ENCODE results near the gene FLNC. TPM values are rescaled to one million over a fixed set of nuclear protein-coding genes. Genes with fewer than 3 reads are reported as not detected.

FLNC gene
- total RNA-seq, 1 donor from 2014 or later, result 591 TPM

DNA sequence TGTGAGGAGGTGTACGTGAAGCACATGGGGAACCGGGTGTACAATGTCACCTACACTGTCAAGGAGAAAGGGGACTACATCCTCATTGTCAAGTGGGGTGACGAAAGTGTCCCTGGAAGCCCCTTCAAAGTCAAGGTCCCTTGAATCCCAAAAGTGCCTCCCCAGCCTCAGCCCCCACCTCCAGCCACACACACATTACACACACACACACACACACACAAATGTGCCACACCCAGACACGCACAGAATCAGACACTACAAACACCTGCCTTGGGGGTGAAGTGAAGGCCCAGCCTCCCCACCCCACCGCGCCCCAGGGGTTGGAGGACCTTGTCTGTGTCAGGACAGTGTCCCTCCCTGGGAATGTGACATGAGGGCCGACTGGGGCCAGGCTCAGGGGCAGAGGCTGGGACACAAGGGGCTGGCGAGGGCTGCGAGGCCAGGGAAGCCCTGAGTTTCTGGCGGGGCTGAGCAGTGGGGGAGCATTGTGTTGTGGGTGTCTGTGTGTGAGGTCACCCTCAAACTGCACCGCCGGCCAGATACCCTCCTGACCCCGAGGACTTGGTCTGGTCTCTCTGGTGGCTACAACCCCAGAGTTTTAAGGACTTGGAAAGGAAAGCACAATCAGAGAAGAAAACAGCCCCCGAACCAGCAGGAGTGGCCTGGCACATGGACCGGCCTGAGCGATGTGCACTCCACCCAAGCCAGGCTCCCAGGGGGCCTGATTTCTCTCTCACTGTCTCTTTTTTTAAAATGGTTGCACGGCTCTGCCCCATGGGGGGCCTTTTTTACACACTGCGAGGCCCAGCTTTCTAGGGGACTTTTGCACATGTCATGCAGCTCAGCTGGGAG is 28.4 kb downstream of the FLNC start:
- DNase-seq (peak; percentile 79), ATAC-seq (no peak)
- intact Hi-C loops (cut with micrococcal nuclease), result no loop called here

DNA sequence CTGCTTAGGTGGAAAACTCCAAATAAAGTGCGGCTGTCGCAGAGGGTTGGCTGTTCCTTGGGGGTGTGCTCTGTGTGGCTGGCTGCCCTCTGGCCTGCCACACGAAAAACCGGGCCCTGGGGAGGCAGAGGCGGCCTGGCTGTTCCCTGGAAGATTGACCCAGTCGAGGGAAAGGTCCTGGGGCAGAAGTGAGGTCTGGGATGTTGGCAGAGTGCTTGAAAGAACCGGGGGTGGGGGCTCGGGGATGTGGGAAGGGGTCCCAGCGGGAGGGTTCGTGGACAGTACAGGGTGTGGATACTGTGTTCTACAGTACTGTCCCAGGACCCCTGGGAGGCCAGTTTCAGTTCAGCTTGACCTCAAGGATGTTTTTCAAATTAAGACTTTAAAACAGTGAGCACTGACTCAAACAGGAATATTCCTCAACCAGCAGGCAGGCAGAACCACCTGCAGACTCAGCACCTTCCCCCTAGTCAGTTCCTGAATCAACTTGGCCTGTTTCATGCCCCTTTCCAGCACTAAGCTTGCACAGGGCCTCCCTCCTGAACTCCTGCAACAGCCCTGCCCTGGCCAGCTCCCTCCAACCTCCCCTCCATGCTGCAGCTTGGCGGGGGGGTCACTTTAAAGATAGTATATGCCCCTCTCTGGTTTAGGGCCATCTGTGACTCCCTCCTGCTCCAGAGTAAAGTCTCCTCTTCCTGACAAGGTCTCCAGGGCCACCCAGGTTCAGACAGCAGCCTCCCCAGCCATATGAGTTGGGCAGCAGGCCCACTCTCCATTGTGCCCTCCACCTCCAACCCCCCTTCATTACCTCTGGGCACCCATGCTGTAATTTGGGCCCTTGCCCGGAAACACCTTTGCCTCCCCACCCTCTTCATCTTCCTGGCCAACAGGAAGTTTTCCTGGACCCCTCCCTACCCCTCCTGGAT is 29.3 kb downstream of the FLNC start:
- intact Hi-C loops (cut with micrococcal nuclease), result no loop called here
- ATAC-seq (peak; percentile 14), DNase-seq (peak; percentile 65)

DNA sequence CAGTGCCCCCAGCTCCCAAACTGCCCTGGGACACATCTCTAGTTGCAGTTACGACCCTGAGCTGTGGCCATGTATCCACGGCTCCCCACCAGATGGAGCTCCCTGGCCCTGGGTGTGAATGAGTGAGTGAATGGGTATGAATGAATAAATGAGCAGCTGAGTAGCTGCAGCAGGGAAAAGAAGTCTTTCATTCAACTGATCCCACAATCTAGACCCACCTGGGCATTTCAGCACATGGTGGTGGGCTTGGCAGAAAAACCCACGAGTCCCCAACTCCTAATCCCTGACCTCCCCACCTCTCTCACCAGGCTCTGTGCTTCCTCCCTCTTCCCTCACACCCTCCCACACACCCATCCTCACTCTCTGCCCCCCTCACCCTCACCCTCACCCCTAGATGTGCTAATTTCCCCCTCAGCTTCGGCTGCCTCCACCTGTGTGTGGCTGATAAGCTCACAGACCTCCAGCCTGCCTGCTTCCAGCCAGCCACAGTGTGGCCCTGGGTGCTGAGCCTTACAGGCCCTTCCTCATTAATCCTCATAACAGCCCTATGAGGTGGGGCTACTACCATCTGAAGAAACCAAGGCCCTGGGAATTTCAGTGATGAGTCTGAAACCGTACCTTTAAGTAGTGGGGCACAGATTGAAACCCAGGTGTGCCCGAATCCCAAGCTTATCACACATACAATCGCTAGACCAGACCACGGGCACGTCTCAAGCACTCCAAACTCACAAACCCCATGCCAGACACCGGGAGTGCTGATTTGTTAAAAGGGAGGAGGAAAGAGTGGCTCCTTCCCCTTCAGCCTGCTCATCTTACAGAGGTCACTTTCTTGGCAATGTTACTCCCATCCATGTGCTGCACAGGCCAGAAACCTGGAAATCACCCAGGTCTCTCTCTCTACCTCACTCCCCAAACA is 30.2 kb downstream of the FLNC start:
- peak; percentile 11 for ATAC-seq
- DNase-seq, result no peak
- intact Hi-C loops (cut with micrococcal nuclease), result no loop called here

DNA sequence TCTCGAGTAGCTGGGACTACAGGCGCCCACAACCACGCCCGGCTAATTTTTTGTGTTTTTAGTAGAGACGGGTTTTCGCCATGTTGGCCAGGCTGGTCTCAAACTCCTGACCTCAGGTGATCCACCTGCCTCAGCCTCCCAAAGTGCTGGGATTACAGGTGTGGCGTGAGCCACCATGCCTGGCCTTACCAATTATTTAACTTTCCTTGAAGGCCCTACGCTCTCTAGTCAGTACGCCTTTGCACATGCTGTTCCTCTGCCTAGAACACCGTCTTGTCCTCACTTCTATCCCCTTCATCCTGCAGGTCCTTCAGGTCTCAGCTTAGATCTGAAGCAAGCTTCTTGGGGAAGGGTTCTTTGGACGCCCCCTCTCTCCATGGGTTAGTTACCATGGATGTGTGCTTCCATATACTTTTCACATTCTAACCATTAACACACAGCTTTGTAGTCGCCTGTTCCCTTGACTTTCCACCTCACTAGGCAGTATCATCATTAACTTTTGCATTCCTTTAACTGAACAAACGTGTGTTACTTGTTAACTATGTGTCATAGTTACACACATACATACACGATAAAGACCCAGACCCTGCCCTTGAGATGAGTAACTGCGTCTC is 31.9 kb downstream of the FLNC start:
- ATAC-seq (no peak), DNase-seq (no peak)
- intact Hi-C loops (cut with micrococcal nuclease), result no loop called here

DNA sequence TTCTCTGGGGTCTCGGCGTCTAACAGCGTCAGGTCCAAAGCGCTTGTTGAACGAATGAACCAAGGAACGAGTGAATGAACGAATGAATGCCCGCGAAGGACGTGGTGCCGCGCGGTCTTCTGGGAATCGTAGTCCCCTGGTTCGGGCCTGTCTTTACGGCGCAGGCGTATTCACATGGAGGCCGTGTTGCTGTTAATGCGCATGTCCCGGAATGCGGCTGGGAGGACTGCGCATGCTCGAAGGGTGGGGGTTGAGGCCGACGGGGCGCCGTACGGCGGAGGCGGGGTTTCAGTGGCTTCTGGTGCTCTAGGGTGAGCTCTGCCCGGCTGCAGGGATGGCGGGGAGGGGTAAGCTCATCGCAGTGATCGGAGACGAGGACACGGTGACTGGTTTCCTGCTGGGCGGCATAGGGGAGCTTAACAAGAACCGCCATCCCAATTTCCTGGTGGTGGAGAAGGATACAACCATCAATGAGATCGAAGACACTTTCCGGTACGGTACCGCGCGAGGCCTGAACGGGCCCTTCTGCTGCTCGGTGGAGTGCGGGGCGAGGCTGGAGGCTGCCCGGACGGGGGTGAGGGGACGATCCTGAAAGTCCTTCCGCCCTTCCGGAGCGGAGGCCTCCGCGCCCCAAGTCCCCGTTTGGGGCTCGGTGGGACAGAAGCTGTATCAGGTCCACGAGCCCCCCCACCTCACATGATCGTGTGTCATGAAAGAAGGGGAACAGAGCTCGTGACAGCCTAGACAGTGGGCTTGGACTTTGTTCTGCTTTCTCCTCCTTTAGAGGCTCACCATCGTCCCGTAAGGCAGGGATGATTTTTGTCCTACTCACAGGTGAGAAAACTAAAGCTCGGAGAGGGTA is 32.6 kb downstream of the FLNC start, which contains the start of gene ATP6V1F:
TSS of gene ATP6V1F (plus strand) at position 286 of the 862 bp plus-strand sequence. CDS start at position 335, 49 bp downstream.
- intact Hi-C loops (cut with micrococcal nuclease), result no loop called here
- DNase-seq (peak; percentile 99), ATAC-seq (peak; percentile 73)

DNA sequence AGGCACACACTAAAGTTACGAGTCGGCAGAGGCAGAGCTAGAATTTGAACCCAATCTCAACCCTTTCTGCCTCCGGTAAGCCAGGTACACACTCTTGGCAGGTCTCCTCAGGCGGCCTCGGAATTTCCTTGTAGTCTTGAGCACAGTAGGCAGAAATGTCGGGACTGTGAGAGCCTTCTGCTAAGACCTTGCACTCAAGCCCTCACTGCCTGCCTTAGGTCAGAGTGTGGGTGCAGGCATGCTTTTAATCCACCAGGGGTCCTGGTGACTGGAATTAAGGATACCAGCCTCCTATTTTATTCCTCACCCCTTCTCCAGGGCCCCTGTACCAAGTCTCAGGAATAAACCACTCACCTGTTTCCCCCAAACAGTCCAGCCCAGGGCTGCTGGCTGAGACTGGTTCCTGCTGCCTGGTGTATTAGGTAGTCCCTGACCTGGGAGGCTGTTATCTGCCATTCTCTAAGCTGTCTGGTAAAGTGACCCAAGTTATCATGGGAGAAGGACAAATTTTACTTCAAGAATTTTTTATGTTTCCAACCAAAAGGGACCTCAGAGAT is 33.3 kb downstream of the FLNC start:
- intact Hi-C loops (cut with micrococcal nuclease), result no loop called here

DNA sequence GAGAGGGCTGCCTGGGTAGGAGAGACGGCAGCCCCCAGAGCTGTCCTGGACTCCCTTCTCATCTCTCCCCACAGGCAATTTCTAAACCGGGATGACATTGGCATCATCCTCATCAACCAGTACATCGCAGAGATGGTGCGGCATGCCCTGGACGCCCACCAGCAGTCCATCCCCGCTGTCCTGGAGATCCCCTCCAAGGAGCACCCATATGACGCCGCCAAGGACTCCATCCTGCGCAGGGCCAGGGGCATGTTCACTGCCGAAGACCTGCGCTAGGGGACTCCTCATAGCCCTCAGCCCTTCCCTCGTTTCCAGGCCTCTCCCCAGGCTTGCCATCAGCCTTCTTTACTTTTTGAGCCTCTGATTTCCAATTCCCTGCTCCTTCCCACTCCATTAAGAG is 35.1 kb downstream of the FLNC start:
- intact Hi-C loops (cut with micrococcal nuclease), result no loop called here
- ATAC-seq (no peak), DNase-seq (no peak)

More for the DNA sequence above, 33.3 kb downstream of the FLNC start:
- ATAC-seq (no peak), DNase-seq (no peak)

DNA sequence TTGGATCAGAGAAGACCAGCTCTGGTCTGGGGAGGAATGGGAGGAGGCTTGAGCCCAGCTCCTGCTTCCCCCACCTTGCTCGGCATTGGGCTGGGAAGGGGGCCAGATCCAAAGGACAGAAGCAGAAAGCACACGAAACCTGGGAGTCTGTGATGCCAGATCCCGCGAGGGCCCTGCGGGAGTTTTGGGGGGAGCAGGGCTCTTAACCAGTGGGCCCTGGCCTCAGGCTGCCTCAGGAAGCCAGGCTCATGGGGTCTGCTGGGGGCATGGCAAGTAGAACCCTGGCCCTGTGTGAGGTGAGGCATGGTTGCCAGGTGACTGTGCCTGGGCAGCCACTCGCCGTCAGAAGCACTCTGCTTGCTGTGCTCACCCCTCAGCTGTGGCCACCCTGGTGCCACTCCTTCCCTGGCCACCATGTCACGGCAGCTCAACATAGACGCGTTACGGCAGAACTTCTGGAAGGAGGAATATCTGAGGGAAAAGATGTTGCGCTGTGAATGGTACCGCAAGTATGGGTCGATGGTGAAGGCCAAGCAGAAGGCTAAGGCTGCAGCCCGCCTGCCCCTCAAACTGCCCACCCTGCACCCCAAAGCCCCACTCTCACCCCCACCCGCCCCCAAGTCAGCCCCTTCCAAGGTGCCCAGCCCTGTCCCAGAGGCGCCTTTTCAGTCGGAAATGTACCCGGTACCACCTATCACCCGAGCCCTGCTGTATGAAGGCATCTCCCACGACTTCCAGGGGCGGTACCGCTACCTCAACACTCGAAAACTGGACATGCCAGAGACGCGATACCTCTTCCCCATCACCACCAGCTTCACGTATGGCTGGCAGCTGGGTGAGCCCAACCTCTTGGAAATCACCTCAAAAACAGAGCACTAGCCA is 36.0 kb downstream of the FLNC start:
- ATAC-seq (no peak), DNase-seq (no peak)
- intact Hi-C loops (cut with micrococcal nuclease), result no loop called here

DNA sequence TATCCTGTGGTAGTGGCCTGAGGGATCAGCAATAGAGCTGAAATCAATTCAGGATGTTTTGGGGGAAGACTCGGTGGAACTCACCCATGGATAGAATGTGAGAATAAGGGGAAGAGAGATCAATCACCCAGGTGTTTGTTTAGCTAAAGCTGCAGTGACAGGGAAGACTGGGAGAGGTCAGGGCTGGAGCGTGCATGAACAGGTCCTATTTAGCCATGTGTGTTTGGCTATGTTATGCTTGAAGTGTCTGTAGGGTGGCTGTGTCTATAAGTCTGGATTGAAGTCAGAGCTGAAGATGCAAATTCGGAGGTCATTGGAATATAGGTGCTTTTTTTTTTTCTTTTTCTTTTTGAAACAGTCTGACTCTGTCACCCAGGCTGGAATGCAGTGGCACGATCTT is 37.0 kb downstream of the FLNC start:
- no peak for ATAC-seq
- no peak for DNase-seq
- intact Hi-C loops (cut with micrococcal nuclease), result no loop called here

DNA sequence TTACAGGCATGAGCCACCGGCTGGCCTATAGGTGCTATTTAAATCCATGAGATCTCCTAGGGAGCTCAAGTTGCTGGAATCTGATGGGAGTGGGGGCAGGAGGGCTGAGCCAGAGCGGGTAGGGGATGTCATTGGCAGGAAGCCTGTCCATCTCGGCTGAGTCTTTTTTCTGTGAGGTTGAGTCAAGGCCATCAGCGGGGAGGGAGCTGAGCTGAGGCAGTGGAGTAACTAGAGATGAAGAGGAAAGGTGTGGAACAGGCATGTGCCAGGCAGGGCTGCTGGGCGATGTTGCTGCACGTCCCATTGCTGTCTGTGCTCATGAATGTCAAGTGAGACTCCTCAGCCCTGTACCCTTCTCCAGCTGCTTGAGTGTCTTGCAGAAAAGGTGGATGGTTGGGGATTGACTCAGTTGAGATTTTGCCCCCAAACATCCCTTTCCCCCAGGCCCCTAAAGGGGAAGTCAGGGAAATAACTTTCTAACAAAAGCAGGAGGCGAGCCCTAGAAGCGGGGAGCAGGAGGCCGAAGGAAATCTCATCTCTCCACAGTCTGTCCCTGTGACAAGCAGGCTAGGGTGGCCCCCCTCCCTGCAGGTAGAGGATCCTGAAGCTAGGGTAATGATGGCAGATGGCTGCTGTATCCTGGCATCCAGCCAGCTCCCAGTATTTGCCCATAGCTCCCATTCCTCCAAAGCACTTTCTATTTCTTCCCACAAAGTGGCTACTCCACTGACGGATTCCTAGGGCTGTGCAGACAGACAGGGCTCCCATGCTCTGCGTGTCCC is 37.8 kb downstream of the FLNC start:
- intact Hi-C loops (cut with micrococcal nuclease), result no loop called here
- no peak for ATAC-seq
- no peak for DNase-seq

DNA sequence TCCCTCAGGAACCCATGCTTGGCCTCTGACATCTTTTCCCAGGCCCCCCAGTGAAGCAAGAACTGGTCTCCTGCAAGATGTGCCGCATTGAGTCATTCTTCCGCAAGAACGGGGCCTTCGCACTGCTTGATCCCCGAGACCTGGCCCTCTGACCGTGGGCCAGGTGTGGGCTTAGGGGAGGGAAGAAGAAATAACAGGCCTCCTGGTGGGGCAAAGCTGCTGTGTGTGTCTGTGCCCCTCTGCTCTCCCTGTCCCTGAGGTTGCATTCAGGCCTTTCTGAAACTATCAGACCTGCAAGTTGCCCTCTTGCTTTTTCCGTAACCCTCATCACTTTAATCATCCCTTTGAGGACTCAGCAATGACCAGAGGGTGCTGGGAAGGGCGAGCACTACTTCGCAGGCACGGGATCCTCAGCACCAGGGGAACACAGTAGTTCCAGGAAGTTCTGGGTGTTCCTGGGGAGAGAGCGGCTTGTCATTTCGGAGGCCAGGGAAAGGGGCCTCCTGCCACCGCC is 38.5 kb downstream of the FLNC start:
- ATAC-seq (peak; percentile 5), DNase-seq (no peak)
- intact Hi-C loops (cut with micrococcal nuclease), result no loop called here

DNA sequence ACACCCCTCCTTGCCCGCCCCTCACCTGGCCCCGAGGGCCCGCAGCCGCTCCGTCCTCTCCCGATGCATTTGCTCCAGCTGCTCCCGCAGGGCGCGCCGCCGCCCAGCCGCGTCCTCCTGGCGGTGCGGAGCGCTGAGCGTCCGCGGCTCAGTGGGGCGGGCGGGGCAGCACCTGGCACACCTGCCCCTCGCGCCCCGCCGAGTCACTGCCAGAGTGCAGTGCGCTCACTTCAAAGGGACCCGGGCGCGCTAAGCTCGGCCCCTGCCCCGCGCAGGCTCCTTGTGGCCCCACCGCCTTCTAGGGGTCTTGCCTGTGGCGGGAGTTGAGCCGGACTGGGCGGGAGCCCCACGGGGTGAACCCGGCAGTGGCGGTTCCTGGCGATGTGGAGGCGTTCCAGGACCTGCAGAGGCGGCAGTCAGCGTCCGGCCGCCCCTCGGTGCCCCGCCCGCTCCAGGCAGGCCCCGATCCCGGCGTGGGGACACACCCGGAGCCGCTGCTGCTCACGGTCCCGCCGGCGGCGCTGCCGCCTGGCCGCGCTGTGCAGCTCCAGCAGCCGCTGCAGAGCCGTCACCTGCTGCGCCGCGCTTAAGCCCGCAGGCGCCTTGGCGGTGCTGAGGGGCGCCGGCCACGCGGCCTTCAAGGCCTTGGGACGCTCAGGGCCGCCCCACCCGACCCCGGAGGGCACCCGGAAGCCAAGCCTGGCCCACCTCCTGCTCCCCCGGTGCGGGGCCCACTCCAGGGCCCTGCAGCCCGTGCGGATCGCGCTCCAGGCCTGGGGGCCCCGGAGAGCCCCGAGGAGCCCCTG is 39.1 kb downstream of the FLNC start:
- ATAC-seq (peak; percentile 80), DNase-seq (peak; percentile 75)
- intact Hi-C loops (cut with micrococcal nuclease), result no loop called here

DNA sequence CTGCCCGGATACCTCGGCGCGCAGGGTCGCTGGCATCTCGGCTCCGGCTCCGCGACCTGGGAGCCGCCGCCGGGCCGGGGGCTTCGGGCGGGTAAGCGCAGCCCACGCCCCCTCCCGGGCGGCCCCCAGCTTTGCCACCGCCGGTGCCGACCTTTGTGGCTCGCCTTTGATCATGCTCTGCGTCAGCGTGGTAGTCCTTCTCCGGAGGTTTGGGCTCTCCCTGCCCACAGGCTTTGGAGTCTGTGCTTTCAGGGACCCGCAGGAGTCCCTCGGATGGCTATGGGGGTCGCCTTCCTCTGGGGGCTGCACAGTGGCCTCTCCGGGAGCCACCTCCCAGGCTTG is 39.7 kb downstream of the FLNC start:
- ATAC-seq, result peak; percentile 5
- no peak for DNase-seq
- intact Hi-C loops (cut with micrococcal nuclease), result no loop called here

DNA sequence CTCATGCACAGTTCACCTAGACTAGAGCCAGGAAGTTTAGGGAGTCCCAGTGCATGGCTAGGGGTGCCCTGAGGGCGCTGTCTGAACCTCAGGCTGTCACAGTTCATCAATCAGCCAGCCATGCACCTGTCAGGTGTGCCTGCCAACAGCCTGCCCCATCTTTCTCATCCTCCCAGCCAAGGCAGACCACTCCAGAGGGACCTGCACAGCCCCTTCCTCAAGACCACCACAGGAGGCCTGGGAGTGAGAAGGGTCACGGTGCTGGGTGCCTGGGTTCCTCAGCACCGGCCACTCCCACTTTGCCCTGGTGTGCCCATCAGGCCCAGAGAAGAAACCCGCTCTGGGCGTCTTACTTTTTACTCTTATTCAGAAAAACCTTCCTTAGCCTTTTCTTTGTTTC is 40.8 kb downstream of the FLNC start:
- ATAC-seq (no peak), DNase-seq (no peak)
- intact Hi-C loops (cut with micrococcal nuclease), result no loop called here

DNA sequence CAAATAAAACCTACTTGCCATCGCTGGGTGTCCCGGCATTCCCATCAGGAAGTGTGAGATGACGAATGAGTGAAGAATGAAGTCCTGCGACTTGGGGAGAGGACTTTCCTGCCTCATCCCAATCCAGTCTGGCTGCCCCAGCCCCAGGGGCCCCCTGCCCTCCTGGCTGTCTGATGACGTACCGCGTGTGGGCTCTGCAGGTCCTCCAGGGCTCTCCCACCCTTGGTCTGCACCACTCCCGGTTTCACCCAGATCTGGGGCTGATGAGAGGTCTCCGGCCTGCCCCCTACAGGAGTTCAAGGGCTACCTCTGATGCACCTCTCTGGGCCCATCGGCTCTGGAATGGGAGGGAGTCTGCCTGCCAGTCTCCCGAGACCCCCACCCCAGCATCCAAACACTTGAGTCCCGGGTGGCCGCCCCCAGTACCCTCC is 42.2 kb downstream of the FLNC start:
- no peak for DNase-seq
- intact Hi-C loops (cut with micrococcal nuclease), result no loop called here

More for the DNA sequence above, 42.2 kb downstream of the FLNC start:
- no peak for ATAC-seq
